Body of pancreas (tissue), 4 donors: ENCODE results near the gene MAD1L1.

Experiments used
- POLR2A ChIP-seq, 3 donors: fragments of 450-650 bp; IDR thresholded peaks; one replicate each; pipeline ENCODE4 v1.6.1; 2016; ENCODE audit warnings: antibody characterized with exemption in 3 of 3, mild to moderate bottlenecking in 2 of 3
- TF ChIP-seq, protein P1 (sequence below), 7 experiments: fragments of 450-650 bp in 4 of 7; fragments of 200-600 bp in 3 of 7; sonication (generic) in 3 of 7; IDR thresholded peaks; one replicate each; pipeline ENCODE4 v1.5.1; 2016 to 2019; ENCODE audit warnings: antibody characterized with exemption in 7 of 7

DNA sequence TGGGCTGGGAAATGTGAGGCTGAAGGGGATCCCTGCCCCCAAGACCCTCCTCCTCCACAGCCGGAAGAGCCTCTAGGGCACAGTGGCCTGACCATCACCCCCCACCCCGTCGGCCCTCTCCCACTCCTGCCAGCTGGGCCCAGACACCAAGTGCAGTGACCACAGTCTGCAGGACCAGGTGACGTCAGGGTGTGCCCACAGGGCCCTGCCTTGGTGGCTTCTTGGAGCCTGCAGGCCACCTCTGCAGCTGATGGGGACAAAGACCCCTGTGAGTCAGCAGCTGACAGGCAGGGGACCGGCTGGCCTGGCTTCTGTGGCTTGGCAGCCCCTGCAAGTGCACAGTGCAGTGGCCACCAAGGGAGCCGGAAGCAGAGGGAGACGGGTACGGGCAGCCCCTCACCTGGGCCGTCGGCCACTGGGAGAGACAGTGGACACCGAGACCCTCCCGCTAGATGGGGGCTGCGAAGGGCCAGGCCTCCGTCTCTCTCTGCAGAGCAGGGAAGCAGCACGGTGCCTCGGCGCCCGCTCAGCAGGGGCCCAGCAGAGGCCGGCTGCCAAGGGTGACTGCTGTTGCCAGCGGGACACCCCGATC is 288.0 kb downstream of the MAD1L1 start:
- TF ChIP-seq, protein P1, sequence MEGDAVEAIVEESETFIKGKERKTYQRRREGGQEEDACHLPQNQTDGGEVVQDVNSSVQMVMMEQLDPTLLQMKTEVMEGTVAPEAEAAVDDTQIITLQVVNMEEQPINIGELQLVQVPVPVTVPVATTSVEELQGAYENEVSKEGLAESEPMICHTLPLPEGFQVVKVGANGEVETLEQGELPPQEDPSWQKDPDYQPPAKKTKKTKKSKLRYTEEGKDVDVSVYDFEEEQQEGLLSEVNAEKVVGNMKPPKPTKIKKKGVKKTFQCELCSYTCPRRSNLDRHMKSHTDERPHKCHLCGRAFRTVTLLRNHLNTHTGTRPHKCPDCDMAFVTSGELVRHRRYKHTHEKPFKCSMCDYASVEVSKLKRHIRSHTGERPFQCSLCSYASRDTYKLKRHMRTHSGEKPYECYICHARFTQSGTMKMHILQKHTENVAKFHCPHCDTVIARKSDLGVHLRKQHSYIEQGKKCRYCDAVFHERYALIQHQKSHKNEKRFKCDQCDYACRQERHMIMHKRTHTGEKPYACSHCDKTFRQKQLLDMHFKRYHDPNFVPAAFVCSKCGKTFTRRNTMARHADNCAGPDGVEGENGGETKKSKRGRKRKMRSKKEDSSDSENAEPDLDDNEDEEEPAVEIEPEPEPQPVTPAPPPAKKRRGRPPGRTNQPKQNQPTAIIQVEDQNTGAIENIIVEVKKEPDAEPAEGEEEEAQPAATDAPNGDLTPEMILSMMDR (IDR thresholded peaks at IDR 0.05), result no peak
- no peak for TF ChIP-seq POLR2A (IDR thresholded peaks at IDR 0.05)
